ENCODE measurements around the gene FGF5. TPM values are rescaled to one million over a fixed set of nuclear protein-coding genes. Genes with fewer than 3 reads are reported as not detected.

FGF5 gene
- total RNA-seq, 1 donor from 2014 or later, result not detected

DNA sequence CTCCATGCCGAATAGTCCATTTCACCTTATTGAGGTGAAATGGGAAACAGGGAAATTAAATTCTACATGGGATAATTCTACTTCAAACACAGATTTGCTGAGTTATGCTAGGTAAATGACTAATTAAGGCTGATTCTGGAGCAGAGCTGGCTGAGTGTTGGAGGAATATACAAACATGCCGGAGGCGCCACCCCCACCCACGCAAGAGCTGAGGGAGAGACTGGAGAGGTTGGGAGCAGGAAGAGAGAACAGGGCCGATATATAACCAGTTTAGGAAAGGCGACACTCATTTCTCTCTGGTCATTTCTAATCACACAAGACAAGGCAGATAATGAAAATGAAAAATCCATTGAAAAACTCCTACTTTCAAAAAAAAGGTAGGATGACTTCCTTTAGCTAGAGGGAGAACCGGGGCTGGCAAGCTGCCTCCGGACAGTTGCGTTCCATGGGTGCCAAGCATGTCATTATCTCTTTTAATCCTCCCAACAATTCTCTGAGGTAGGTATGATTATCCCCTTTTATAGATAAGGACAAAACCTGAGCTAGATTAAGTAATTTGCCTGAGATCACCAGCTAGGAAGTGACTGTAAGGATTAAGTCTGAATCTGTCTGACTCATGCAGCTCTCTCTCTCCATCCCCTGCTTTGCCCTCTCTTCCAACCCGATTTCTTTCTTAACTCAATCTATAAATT is 41.5 kb downstream of the FGF5 start:
- no peak overlapping the region for H3K27ac ChIP-seq
- H3K9me3 ChIP-seq, result no peaks in the 10 kb centered on the region
- no peak for DNase-seq (ENCODE audit: extremely low spot score in 2 of 2)
- H3K27me3 ChIP-seq, result no peaks in the 10 kb centered on the region
- H3K36me3 ChIP-seq, result no peaks in the 10 kb centered on the region
- H3K4me3 ChIP-seq, result no peak overlapping the region
- no peak for TF ChIP-seq CTCF (IDR thresholded peaks at IDR 0.05)
- no peak for TF ChIP-seq POLR2AphosphoS5 (IDR thresholded peaks at IDR 0.05; ENCODE audit: insufficient read depth in 1 of 2, low read depth in 1 of 2)
- TF ChIP-seq POLR2A (IDR thresholded peaks at IDR 0.05), result no peak
- no peaks in the 10 kb centered on the region for H3K4me1 ChIP-seq
- intact Hi-C loops (cut with DNase I), result no loop called here

DNA sequence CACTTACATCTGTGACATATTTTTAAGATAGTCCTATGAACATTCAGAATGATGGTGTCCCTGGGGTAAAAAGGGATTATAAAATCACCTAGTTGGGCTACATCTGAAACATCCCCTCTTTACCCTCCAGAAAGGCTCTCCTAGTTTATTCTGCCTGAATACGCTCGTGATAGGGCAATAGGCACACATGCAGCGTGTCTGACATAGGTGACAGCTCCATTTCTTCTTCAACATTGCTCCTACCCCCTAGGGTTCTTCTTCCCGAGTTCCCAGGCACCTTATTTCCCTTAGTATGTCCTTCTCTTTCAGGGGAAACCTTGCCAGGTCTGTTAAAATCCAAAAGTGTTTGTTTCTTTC is 42.0 kb downstream of the FGF5 start:
- H3K27me3 ChIP-seq, result no peaks in the 10 kb centered on the region
- no peak for DNase-seq (ENCODE audit: extremely low spot score in 2 of 2)

GRCh38 chr4:80309294-80310004 is 43.0 kb downstream of the FGF5 start:
- no peak for TF ChIP-seq POLR2AphosphoS5 (IDR thresholded peaks at IDR 0.05; ENCODE audit: insufficient read depth in 1 of 2, low read depth in 1 of 2)
- TF ChIP-seq CTCF (IDR thresholded peaks at IDR 0.05), result no peak
- TF ChIP-seq POLR2A (IDR thresholded peaks at IDR 0.05), result no peak
- H3K27me3 ChIP-seq, result no peaks in the 10 kb centered on the region
- DNase-seq (ENCODE audit: extremely low spot score in 2 of 2), result no peak
- no peak overlapping the region for H3K4me3 ChIP-seq
- no peaks in the 10 kb centered on the region for H3K36me3 ChIP-seq
- intact Hi-C loops (cut with DNase I), result no loop called here
- no peaks in the 10 kb centered on the region for H3K4me1 ChIP-seq
- no peak overlapping the region for H3K27ac ChIP-seq
- H3K9me3 ChIP-seq, result no peaks in the 10 kb centered on the region

More for the DNA sequence above, 42.0 kb downstream of the FGF5 start:
- intact Hi-C loops (cut with DNase I), result no loop called here
- Histone ChIP-seq H3K36me3 (no peaks in the 10 kb centered on the region), H3K27ac (no peak overlapping the region), H3K4me3 (no peak overlapping the region), H3K4me1 (no peaks in the 10 kb centered on the region), H3K9me3 (no peaks in the 10 kb centered on the region)
- TF ChIP-seq POLR2AphosphoS5 (IDR thresholded peaks at IDR 0.05; ENCODE audit: insufficient read depth in 1 of 2, low read depth in 1 of 2), result no peak
- no peak for TF ChIP-seq POLR2A (IDR thresholded peaks at IDR 0.05)
- TF ChIP-seq CTCF (IDR thresholded peaks at IDR 0.05), result no peak

DNA sequence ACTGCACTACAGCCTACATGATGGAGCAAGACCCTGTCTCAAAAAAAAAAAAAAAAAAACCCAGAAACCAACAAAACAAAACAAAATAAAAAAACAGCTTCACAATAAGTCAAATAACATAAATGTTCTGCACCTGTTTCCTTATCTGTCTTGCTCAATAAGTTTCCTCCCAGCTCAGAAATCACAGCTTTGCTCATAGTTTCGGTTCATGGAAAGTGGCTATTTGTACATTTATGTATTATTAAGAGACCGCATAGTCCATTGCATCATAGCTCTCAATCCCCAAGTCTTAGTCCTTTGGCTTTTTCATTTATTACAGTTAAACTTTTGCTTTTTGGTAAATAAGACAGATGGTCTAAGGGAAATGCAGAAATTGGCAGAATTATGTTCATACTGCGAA is 44.7 kb downstream of the FGF5 start:
- H3K9me3 ChIP-seq, result no peaks in the 10 kb centered on the region
- H3K4me1 ChIP-seq, result no peaks in the 10 kb centered on the region
- no peak for DNase-seq (ENCODE audit: extremely low spot score in 2 of 2)
- intact Hi-C loops (cut with DNase I), result no loop called here
- no peak overlapping the region for H3K27ac ChIP-seq
- no peaks in the 10 kb centered on the region for H3K27me3 ChIP-seq
- no peaks in the 10 kb centered on the region for H3K36me3 ChIP-seq
- TF ChIP-seq POLR2AphosphoS5 (IDR thresholded peaks at IDR 0.05; ENCODE audit: insufficient read depth in 1 of 2, low read depth in 1 of 2), result no peak
- TF ChIP-seq CTCF (IDR thresholded peaks at IDR 0.05), result no peak
- TF ChIP-seq POLR2A (IDR thresholded peaks at IDR 0.05), result no peak
- no peak overlapping the region for H3K4me3 ChIP-seq

GRCh38 chr4:80312124-80312523 is 45.7 kb downstream of the FGF5 start:
- no peak for DNase-seq (ENCODE audit: extremely low spot score in 2 of 2)
- Histone ChIP-seq H3K27me3 (no peaks in the 10 kb centered on the region), H3K27ac (no peak overlapping the region), H3K4me1 (no peaks in the 10 kb centered on the region), H3K36me3 (no peaks in the 10 kb centered on the region), H3K9me3 (no peaks in the 10 kb centered on the region), H3K4me3 (no peak overlapping the region)
- TF ChIP-seq POLR2A (IDR thresholded peaks at IDR 0.05), result no peak
- no peak for TF ChIP-seq CTCF (IDR thresholded peaks at IDR 0.05)
- no peak for TF ChIP-seq POLR2AphosphoS5 (IDR thresholded peaks at IDR 0.05; ENCODE audit: insufficient read depth in 1 of 2, low read depth in 1 of 2)
- intact Hi-C loops (cut with DNase I), result no loop called here
